Motor neuron (in vitro differentiated cells): ENCODE results near the gene WSCD2. TPM values are rescaled to one million over a fixed set of nuclear protein-coding genes. Genes with fewer than 3 reads are reported as not detected.

Experiments used
- ATAC-seq, 8 experiments: fragments of 200-7000 bp; cut with Tn5 transposase; replicated peaks in 6 of 8; 2 replicates each; pipeline ENCODE4 v1.8.0; 2021; ENCODE audit warnings: mild to moderate bottlenecking in 8 of 8, moderate library complexity in 8 of 8
- H3K27ac ChIP-seq, 2 donors: fragments of 250-450 bp; sonication (Bioruptor Pico); 2 replicates each; pipeline ENCODE4 v1.9.0; 2021; ENCODE audit warnings: antibody characterized with exemption in 2 of 2, mild to moderate bottlenecking in 2 of 2, moderate library complexity in 1 of 2
- H3K4me1 ChIP-seq, 2 donors: fragments of 250-450 bp; sonication (Bioruptor Pico); replicated peaks in 1 of 2; 2 replicates each; pipeline ENCODE4 v1.6.1; 2021; ENCODE audit warnings: antibody characterized with exemption in 2 of 2, mild to moderate bottlenecking in 2 of 2, moderate library complexity in 1 of 2
- H3K4me3 ChIP-seq, 5 donors: fragments of 250-450 bp; sonication (Bioruptor Pico); 2 replicates each; pipeline ENCODE4 v1.9.0; 2021; ENCODE audit warnings: antibody characterized with exemption in 5 of 5, mild to moderate bottlenecking in 5 of 5, moderate library complexity in 4 of 5
- WGBS, 10 experiments: fragments of 450-650 bp; shearing (Covaris generic); methylation state at CpG; one replicate each; pipeline ENCODE4 v1.0.0; 2022; 5-methylcytosine and 5-hydroxymethylcytosine counted together
- in situ Hi-C, 9 experiments: fragments of 400-800 bp; cut with MboI; loops; one replicate each; pipeline ENCODE4 v1.15.0; 2021; ENCODE audit warnings: low sequenced_read_pairs in 9 of 9, low pct_unique_long_range_greater_than_20kb in 2 of 9; ENCODE audit not compliant: unreplicated experiment in 9 of 9
- total RNA-seq, 8 experiments: library from RNA; unstranded; fragments of 300-600 nt; gene quantifications; 2 replicates each; pipeline versions ENCODE4 v1.2.3 to v1.2.4, GENCODE V29; 2022

WSCD2 gene
- total RNA-seq, 8 experiments from 2014 or later: 0.15 to 8.1 (median 3.0) TPM; not detected in 1

DNA sequence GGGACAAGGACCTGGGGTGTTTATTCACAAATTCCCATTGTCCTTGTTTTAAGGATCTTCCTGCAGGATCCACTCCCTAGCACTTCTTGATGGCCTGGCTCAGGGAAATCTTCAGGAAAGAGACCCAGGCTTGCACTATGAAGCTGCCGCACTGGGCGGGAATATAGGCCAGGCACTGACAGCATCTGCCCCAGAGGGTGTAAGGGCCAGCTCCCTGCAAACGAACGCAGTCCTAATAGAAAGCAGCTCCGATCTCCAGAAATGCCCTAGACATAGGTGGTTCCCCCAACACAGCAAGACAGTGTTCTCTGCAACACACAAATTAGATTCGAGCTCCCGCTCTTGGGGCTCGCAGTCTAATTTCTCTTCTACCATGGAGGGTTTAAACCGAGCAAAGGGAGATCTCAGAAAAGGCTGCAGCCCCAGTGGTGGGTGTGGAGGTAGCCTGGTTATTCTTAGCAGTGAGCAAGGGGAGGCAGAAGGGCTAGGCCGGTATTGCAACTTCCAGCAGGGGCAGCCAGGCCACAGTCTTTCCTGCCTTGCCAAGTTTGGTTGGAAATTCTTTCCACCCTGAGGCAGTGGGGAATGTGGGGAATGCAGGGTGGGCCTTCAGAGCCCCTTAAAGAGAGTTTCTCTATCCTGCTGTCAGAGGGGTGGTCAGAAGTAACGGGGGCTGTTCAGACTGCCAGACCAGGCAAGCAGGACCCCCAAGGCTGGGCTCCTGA is 16.1 kb upstream of the WSCD2 start:
- peak in 7 of 8 experiments; percentile 27 to 60 (median 43) for ATAC-seq
- 20 to 85% (median 45%) methylated on average over 1 to 7 of the region's 11 CpGs; no CpG with 5 or more reads in 5 of the 10 experiments for WGBS, 10 experiments
- in situ Hi-C loops: no loop called here

DNA sequence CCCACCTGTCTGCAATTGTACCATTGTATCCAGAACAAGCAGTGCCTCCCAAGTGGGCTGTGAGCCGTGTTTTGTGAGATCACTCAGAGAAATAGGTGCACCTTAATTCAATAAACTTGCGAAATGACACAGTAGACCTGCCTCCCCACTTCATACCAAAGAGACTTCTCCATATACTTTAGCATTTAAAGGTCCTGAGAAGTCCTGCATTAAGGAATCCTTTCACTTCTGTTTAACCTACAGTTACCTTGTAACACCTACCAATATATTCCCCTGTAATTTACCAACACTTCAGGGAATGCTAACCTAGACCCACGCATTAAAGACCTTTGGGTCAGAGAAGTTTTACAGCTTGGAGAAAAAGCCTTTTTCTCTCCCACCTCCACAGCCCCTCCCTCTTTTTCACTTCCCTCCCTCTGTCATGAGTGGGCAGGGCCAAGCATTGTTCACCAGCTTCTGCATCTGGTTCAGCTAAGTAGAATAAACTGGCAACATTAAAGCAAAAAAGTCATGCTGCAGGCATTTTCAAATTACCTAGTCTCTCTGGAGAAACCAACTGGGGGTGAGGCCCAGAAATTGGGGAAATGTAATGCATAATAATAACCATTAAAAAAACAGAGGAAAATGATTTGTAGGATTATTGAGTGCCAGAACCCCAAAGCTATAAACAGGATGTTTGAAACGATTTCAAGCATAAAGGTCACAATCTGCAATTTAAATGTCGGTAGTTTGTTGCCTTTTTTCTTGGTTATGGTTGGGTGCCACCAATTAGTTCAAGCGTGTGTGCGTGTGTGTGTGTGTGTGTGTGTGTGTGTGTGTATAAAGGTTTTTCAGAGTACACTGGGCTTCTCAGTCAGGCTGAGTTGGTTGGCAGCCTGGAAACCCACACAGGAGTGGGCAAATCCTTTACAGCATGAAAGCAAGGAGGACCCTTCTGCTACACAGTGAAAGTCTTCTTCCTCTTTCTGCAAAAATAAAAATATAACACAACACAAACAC is 13.7 kb upstream of the WSCD2 start:
- peak in 3 of 8 experiments; percentile 18 to 49 (median 27) for ATAC-seq
- Histone ChIP-seq H3K27ac (no peak overlapping the region), H3K4me3 (no peak overlapping the region), H3K4me1 (peaks cover 6 to 16% of the 10 kb centered on the region in 2 donors)
- in situ Hi-C loops: no loop called here
- WGBS, 10 experiments: 0 to 83% (median 41%) methylated on average over 1 to 5 of the region's 7 CpGs; no CpG with 5 or more reads in 1 of the 10 experiments

More for the DNA sequence above, 16.1 kb upstream of the WSCD2 start:
- H3K27ac ChIP-seq: no peak overlapping the region
- peaks cover 6 to 16% of the 10 kb centered on the region in 2 donors for H3K4me1 ChIP-seq
- H3K4me3 ChIP-seq: no peak overlapping the region

GRCh38 chr12:108116254-108116653 is 12.8 kb upstream of the WSCD2 start:
- WGBS, 10 experiments: 0 to 90% (median 65%) methylated on average over 1 to 4 of the region's 4 CpGs; no CpG with 5 or more reads in 3 of the 10 experiments
- Histone ChIP-seq H3K27ac (no peak overlapping the region), H3K4me3 (no peak overlapping the region), H3K4me1 (peaks cover 12 to 22% of the 10 kb centered on the region in 2 donors)
- in situ Hi-C loops: no loop called here
- no peak for ATAC-seq

DNA sequence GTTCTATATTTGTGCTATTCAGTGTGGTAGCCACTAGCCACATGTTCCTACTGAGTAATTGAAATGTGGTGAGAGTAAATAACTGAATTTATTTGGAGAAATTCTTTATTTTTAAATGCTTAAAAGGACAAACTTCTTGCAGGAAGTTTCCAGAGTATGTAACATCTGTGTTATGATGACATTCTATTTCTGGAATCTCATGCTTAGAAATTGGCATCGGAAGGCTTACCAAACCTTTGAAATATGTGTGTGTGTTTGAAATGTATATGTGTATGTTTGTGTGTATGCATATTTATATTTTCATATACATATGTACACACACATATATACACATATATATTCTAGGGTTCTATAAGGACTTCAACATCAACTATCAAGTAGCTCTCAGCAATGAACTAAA is 12.4 kb upstream of the WSCD2 start:
- WGBS, 10 experiments: 0 to 100% (median 83%) methylated on average over 1 of the region's 1 CpG; no CpG with 5 or more reads in 7 of the 10 experiments
- in situ Hi-C loops: no loop called here
- Histone ChIP-seq H3K4me1 (peaks cover 16 to 26% of the 10 kb centered on the region in 2 donors), H3K27ac (no peak overlapping the region), H3K4me3 (no peak overlapping the region)
- no peak for ATAC-seq

GRCh38 chr12:108117163-108117849 is 11.8 kb upstream of the WSCD2 start:
- Histone ChIP-seq H3K4me3 (no peak overlapping the region), H3K4me1 (peaks cover 18 to 28% of the 10 kb centered on the region in 2 donors), H3K27ac (no peak overlapping the region)
- in situ Hi-C loops: no loop called here
- ATAC-seq: peak in 3 of 8 experiments; percentile 32 to 50 (median 39)
- 31 to 100% (median 80%) methylated on average over 1 to 5 of the region's 6 CpGs; no CpG with 5 or more reads in 3 of the 10 experiments for WGBS, 10 experiments

- H3K27ac ChIP-seq: no peak overlapping the region
- H3K4me1 ChIP-seq: peaks cover 18 to 28% of the 10 kb centered on the region in 2 donors
- no peak for ATAC-seq
- in situ Hi-C loops: no loop called here
- H3K4me3 ChIP-seq: no peak overlapping the region
Observed at GRCh38 chr12:108117902-108118301, 11.2 kb upstream of the WSCD2 start.

DNA sequence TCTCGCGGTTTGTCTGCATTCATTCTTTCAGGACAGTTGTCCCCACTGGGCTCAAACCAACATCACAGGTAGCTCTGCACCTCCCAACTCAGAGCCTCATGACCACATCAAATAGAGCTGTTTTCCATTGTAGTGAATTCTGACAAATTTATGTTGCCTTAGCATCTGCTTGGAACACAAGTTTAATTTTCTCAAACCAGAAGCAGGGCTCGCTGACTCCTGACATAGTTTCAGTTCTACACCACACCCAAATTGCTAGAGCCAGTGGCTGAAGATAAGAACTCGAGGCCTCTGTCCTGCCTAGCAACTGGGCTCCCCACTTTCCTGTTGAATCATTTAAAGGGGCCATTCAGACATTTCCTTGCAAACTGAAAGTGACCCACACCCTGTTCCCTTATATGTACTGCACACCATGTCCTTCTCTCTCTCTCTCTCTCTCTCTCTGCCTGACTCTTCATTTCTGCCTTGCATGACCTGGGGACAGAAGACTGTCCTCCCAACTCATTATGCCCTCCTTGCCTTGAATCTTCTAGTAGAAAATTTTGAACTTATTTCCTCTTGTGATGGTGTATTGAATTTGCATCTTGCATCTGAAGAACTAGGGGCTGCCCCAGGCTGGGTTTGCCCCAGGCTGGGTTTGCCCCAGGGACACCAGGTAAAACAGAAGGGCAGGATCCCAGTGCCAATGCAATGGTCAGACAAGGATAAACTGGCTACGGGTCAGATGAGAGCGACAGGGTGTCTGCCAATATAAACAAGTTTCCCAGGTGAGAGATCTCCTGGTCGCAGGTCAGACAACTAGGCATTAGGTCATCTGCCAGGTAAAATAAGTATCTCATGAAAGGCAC is 9.7 kb upstream of the WSCD2 start:
- in situ Hi-C loops: no loop called here
- no peak overlapping the region for H3K4me3 ChIP-seq
- ATAC-seq: peak in 2 of 8 experiments; percentile 76
- H3K27ac ChIP-seq: no peak overlapping the region
- peaks cover 18 to 28% of the 10 kb centered on the region in 2 donors for H3K4me1 ChIP-seq
- WGBS, 10 experiments: 26 to 100% (median 72%) methylated on average over 1 to 7 of the region's 7 CpGs; no CpG with 5 or more reads in 2 of the 10 experiments

- 36 to 100% (median 89%) methylated on average over 1 to 6 of the region's 8 CpGs; no CpG with 5 or more reads in 2 of the 10 experiments for WGBS, 10 experiments
- Histone ChIP-seq H3K4me3 (no peak overlapping the region), H3K4me1 (peaks cover 18 to 28% of the 10 kb centered on the region in 2 donors), H3K27ac (peak overlapping the region in 1 of 2 donors; percentile 77)
- ATAC-seq: peak in 2 of 8 experiments; percentile 17 to 32
- in situ Hi-C loops: no loop called here
Observed at GRCh38 chr12:108119974-108120862, 8.9 kb upstream of the WSCD2 start.

DNA sequence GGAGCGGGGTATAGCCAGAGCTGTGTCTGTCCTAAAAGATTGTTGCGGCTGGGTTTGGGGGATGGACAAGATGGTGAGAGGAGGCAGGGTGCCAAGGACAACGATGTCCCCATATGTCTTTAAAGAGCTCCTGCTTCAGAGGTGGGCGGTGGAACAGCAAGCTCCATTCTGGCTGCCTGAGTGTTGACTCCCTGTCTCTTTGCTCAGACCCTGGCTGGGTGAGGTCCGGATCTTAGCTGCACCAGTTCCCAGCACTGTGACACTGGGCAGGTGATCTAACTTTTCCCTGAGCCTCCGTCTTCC is 8.3 kb upstream of the WSCD2 start:
- ATAC-seq: peak in 4 of 8 experiments; percentile 16 to 32 (median 25)
- peak overlapping the region; percentile 3 to 77 for H3K27ac ChIP-seq
- H3K4me1 ChIP-seq: peaks cover 18 to 23% of the 10 kb centered on the region in 2 donors
- no peak overlapping the region for H3K4me3 ChIP-seq
- in situ Hi-C loops: no loop called here
- 60 to 97% (median 89%) methylated on average over 1 to 4 of the region's 6 CpGs; no CpG with 5 or more reads in 5 of the 10 experiments for WGBS, 10 experiments

DNA sequence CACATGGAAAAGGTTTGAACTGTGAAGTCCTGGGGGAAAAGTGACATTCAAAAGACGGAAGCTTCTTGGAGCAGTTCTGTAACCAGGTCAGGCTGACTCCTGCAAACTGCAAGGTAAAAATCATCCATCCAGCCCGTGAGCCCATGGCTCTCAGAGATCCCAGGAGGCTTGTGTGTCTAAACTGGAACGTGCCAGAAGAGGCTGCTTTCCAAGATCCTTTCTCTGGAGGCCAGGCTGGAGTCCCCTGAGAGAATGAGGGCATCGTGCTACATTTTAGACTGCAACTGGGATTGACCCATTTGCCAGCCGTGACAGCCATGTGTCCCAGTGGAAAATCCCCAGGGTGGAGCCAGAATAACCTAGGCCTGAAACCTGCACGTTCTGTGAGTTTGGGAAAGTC is 7.8 kb upstream of the WSCD2 start:
- WGBS, 10 experiments: 0 to 55% (median 29%) methylated on average over 1 to 5 of the region's 6 CpGs; no CpG with 5 or more reads in 4 of the 10 experiments
- H3K4me3 ChIP-seq: no peak overlapping the region

More for the DNA sequence above, 7.8 kb upstream of the WSCD2 start:
- ATAC-seq: peak in 5 of 8 experiments; percentile 48 to 93 (median 89)
- Histone ChIP-seq H3K27ac (peak overlapping the region; percentile 3 to 77), H3K4me1 (peaks cover 15 to 18% of the 10 kb centered on the region in 2 donors)
- in situ Hi-C loops: no loop called here
